GM20000 (cell line): ENCODE results near the gene DNAJB6.

Experiments used
- DNase-seq: peaks from one replicate; pipeline ENCODE4 v3.0.0; 2012; ENCODE audit warnings: low spot score
- TF ChIP-seq, protein P1 (sequence below): IDR thresholded peaks from 2 replicates; pipeline ENCODE4 v1.5.1; 2012; ENCODE audit warnings: mild to moderate bottlenecking, control low read depth; ENCODE audit errors: extremely low read depth, missing control alignments

The DNAJB6 gene

GRCh38 chr7:157392256-157393037 is 55.6 kb downstream of the DNAJB6 start:
- TF ChIP-seq, protein P1, sequence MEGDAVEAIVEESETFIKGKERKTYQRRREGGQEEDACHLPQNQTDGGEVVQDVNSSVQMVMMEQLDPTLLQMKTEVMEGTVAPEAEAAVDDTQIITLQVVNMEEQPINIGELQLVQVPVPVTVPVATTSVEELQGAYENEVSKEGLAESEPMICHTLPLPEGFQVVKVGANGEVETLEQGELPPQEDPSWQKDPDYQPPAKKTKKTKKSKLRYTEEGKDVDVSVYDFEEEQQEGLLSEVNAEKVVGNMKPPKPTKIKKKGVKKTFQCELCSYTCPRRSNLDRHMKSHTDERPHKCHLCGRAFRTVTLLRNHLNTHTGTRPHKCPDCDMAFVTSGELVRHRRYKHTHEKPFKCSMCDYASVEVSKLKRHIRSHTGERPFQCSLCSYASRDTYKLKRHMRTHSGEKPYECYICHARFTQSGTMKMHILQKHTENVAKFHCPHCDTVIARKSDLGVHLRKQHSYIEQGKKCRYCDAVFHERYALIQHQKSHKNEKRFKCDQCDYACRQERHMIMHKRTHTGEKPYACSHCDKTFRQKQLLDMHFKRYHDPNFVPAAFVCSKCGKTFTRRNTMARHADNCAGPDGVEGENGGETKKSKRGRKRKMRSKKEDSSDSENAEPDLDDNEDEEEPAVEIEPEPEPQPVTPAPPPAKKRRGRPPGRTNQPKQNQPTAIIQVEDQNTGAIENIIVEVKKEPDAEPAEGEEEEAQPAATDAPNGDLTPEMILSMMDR: no peak
- no peak for DNase-seq

- no peak for DNase-seq
- TF ChIP-seq, protein P1: no peak
Measured at GRCh38 chr7:157394246-157395191, 57.7 kb downstream of the DNAJB6 start.

DNA sequence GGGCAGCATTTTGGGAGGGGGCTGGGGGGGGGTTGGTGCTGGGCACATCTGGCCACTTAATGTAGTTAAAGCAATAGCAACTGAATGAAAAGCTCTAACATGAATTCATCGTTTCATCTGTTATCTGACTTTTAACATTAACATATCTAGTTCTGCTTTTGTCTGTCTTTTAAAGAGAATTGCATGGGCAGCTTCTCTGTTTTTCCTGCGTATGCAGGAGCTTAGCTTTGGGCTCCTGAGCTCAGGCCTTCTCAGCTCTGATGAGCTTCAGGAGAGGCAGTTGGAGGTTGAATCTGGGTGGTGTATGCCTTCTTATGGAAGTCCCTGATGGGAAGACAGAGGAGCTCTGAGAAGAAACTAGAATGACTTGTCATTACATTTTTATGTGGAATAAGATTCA is 58.4 kb downstream of the DNAJB6 start:
- DNase-seq: no peak
- TF ChIP-seq, protein P1: no peak

- no peak for DNase-seq
- TF ChIP-seq, protein P1: no peak
Measured at GRCh38 chr7:157396316-157397035, 59.7 kb downstream of the DNAJB6 start.

DNA sequence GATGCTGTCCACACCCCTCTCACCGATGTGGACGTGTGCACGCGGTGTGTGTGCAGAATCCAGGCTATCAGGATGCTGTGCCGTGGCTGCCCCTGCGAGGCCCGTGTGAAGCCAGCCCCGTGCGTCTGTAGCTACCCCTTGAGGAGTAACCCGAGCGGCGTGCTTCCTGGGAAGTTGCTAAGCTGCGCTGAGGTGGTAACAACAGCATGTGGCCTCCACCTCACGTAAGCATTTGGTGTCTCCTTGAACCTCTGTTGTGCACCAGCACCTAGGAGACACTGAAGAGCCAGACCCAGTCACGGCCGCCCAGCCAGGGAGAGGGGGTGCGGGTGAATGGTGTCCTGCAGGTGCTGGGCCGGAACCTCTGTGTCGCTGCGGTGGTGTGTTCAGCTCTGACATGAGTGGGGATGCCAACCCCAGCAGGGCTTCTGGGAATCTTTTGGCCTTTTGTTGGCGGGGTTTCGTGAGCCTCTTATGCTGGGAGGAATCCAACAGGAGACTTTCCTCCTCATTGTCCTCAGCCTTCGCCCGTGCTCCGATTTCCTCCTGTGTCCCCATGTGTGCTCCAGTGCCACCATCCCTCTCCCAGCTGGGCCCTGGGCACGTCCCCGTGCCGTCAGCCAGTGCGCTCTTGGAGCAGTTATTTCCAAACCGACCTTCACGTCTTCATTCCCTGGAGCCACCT is 60.4 kb downstream of the DNAJB6 start:
- no peak for DNase-seq
- TF ChIP-seq, protein P1: no peak

DNA sequence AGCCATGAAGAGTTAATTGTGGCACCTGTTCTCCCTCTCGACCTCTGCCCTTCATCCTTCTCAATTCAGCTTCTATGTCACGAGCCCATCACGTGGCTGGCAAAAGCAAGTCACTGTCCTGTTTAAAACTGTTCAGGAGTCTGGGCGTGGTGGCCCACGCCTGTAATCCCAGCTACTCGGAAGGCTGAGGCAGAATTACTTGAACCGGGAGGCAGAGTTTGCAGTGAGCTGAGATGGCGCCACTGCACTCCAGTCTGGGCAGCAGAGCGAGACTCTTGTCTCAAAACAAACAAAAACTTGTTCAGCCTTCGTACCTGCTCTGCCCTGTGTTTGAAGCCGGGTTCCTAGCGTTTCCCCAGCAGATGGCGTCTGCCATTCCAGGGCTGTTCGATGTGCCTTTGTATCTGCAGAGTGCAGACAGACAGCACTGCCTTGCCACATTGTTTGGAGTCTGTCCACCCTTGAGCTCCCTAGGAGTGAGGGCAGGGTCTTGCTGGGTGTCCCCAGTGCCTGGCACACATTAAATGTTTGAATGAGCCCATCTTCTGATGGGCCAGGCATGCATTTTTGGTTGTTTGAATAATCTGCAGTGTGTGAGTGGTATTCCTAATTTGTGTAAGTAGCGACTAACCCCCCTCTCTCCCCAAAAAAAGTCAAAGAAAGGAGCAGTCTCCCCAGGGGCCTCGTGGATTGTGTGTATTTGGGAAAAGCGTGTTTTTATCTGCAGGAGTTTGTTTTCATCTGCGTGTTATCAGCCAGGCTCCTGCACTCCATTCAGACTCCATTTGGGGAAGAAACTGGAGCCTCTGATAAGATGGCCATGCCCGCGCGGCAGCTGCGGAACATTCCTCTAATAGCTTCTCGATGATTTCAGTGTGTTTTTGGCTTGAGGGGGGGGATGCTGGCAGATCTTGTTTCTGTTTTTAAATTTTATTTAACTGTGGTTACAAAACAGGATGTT is 61.2 kb downstream of the DNAJB6 start:
- TF ChIP-seq, protein P1: peak; percentile 44
- no peak for DNase-seq
